Lower lobe of right lung (tissue), 2 donors: ENCODE results near the gene MACROD2. TPM values are rescaled to one million over a fixed set of nuclear protein-coding genes. Genes with fewer than 3 reads are reported as not detected.

Experiments used
- ATAC-seq, 2 donors: fragments of 200-7000 bp; cut with Tn5 transposase; one replicate each; pipeline ENCODE4 v1.9.1; 2020 to 2022; ENCODE audit warnings: mild to moderate bottlenecking in 2 of 2, moderate library complexity in 2 of 2
- DNase-seq: peaks from one replicate; pipeline ENCODE4 v3.0.0-alpha.2; 2020
- H3K27ac ChIP-seq: fragments of 200-600 bp; one replicate; pipeline ENCODE4 v1.8.0; 2022
- H3K27me3 ChIP-seq: fragments of 200-600 bp; one replicate; pipeline ENCODE4 v1.8.0; 2022; ENCODE audit warnings: low read depth
- H3K36me3 ChIP-seq: fragments of 200-600 bp; one replicate; pipeline ENCODE4 v1.8.0; 2022; ENCODE audit warnings: mild to moderate bottlenecking
- H3K4me1 ChIP-seq: fragments of 200-600 bp; one replicate; pipeline ENCODE4 v1.8.0; 2022
- H3K4me3 ChIP-seq: fragments of 200-600 bp; one replicate; pipeline ENCODE4 v1.8.0; 2022; ENCODE audit warnings: mild to moderate bottlenecking
- H3K9me3 ChIP-seq: fragments of 200-600 bp; one replicate; pipeline ENCODE4 v1.8.0; 2022
- CTCF ChIP-seq: fragments of 200-600 bp; IDR thresholded peaks from one replicate; pipeline ENCODE4 v1.8.0; 2022; ENCODE audit warnings: antibody characterized with exemption, mild to moderate bottlenecking
- intact Hi-C: fragments of 100-400 bp; cut with DNase I; formaldehyde crosslinking; loops from one replicate; pipeline ENCODE4 v1.11.0; 2022
- total RNA-seq: library from RNA; stranded (reverse); fragmentation: NEBNext Ultra II Directional; extraction: Animal tissue kit (Norgen Biotek cat#: 25700); gene quantifications from one replicate; pipeline ENCODE4 v1.2.1, GENCODE V29; 2021
- donor health status: DM: no; HTN: yes; CAD: no; lungs with severe emphysema.

MACROD2 gene
- total RNA-seq, 1 donor from 2014 or later, result 73.0 TPM

GRCh38 chr20:15475483-15475882, 1480.2 kb downstream of the MACROD2 start:
- Histone ChIP-seq H3K9me3 (no peaks in the 10 kb centered on the region), H3K27me3 (no peaks in the 10 kb centered on the region), H3K4me3 (no peak overlapping the region), H3K4me1 (no peaks in the 10 kb centered on the region), H3K36me3 (no peaks in the 10 kb centered on the region), H3K27ac (no peak overlapping the region)
- intact Hi-C loops, result no loop called here
- TF ChIP-seq CTCF, result no peak
- DNase-seq, result peak; percentile 54
- ATAC-seq, result peak; percentile 55 to 75

GRCh38 chr20:15476186-15476585, 1480.9 kb downstream of the MACROD2 start:
- ATAC-seq (peak in 1 of 2 donors; percentile 55), DNase-seq (no peak)
- Histone ChIP-seq H3K27me3 (no peaks in the 10 kb centered on the region), H3K36me3 (no peaks in the 10 kb centered on the region), H3K4me3 (no peak overlapping the region), H3K9me3 (no peaks in the 10 kb centered on the region), H3K27ac (no peak overlapping the region), H3K4me1 (no peaks in the 10 kb centered on the region)
- TF ChIP-seq CTCF, result no peak
- intact Hi-C loops, result no loop called here

GRCh38 chr20:15476781-15477180, 1481.5 kb downstream of the MACROD2 start:
- H3K27ac ChIP-seq, result no peak overlapping the region
- no peak for ATAC-seq
- H3K9me3 ChIP-seq, result no peaks in the 10 kb centered on the region
- H3K36me3 ChIP-seq, result no peaks in the 10 kb centered on the region
- intact Hi-C loops, result no loop called here
- no peaks in the 10 kb centered on the region for H3K4me1 ChIP-seq
- no peaks in the 10 kb centered on the region for H3K27me3 ChIP-seq
- no peak overlapping the region for H3K4me3 ChIP-seq
- DNase-seq, result no peak
- TF ChIP-seq CTCF, result no peak

- intact Hi-C loops, result no loop called here
- ATAC-seq (no peak), DNase-seq (no peak)
- Histone ChIP-seq H3K27ac (no peak overlapping the region), H3K36me3 (no peaks in the 10 kb centered on the region), H3K4me3 (no peak overlapping the region), H3K4me1 (no peaks in the 10 kb centered on the region), H3K9me3 (no peaks in the 10 kb centered on the region), H3K27me3 (no peaks in the 10 kb centered on the region)
- TF ChIP-seq CTCF, result no peak
These were observed 1487.2 kb downstream of the MACROD2 start for GRCh38 chr20:15482525-15482924.

GRCh38 chr20:15485519-15485918, 1490.2 kb downstream of the MACROD2 start:
- H3K27me3 ChIP-seq, result no peaks in the 10 kb centered on the region

More at GRCh38 chr20:15485519-15485918, 1490.2 kb downstream of the MACROD2 start:
- no peak for DNase-seq
- H3K27ac ChIP-seq, result no peak overlapping the region
- no peaks in the 10 kb centered on the region for H3K4me1 ChIP-seq
- no peaks in the 10 kb centered on the region for H3K36me3 ChIP-seq
- no peak for ATAC-seq
- no peaks in the 10 kb centered on the region for H3K9me3 ChIP-seq
- intact Hi-C loops, result no loop called here
- H3K4me3 ChIP-seq, result no peak overlapping the region
- no peak for TF ChIP-seq CTCF
